ENCODE results near the gene BCL11A.

DNA sequence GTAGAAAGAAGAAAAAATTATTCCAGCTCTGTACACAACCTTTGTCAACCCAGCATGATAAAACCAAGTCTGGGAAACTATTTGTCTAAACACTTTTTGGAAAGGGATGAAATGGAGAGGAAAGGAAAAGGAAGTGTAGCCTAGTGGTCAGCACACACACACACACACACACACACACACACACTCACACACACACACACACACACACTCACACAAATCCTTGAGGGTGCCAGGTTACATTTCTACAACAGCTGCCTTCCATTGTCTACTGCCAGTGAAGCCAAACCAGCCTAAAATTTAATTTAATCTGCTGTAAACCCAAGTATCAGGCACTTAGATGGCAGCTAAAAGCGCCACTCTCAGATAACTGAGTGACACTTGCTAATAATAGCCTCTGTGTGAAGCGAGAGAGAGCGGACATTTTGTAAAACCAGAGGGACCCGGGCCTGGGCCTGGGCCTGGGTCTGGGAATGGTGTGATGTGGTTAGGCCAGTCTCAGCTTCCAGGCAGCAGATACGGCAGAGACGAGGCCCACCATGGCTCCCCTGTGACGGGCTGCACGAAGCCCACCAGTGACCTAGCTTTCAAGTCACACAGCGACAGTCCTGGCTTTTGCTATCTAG, 32.4 kb downstream of the BCL11A start:
- TF ChIP-seq, protein P1, sequence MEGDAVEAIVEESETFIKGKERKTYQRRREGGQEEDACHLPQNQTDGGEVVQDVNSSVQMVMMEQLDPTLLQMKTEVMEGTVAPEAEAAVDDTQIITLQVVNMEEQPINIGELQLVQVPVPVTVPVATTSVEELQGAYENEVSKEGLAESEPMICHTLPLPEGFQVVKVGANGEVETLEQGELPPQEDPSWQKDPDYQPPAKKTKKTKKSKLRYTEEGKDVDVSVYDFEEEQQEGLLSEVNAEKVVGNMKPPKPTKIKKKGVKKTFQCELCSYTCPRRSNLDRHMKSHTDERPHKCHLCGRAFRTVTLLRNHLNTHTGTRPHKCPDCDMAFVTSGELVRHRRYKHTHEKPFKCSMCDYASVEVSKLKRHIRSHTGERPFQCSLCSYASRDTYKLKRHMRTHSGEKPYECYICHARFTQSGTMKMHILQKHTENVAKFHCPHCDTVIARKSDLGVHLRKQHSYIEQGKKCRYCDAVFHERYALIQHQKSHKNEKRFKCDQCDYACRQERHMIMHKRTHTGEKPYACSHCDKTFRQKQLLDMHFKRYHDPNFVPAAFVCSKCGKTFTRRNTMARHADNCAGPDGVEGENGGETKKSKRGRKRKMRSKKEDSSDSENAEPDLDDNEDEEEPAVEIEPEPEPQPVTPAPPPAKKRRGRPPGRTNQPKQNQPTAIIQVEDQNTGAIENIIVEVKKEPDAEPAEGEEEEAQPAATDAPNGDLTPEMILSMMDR (IDR thresholded peaks at IDR 0.05): no peak
- no peak for TF ChIP-seq POLR2A (IDR thresholded peaks at IDR 0.05)
